K562 (cell line): ENCODE results near the gene GPRIN1. TPM values are rescaled to one million over a fixed set of nuclear protein-coding genes. Genes with fewer than 3 reads are reported as not detected.

Experiments
- ATF7 ChIP-seq: fragments of 450-650 bp; IDR thresholded peaks from 2 replicates; pipeline ENCODE4 v1.7.1; 2014; ENCODE audit warnings: mild to moderate bottlenecking, moderate library complexity
- BHLHE40 ChIP-seq: IDR thresholded peaks from 2 replicates; pipeline ENCODE4 v1.6.1; 2011; ENCODE audit warnings: low read length, improper control_type of control experiment
- CHD2 ChIP-seq: IDR thresholded peaks from 2 replicates; pipeline ENCODE4 v1.6.1; 2011; ENCODE audit warnings: low read depth, low read length
- ELF2 ChIP-seq: fragments of 250-450 bp; sonication (Bioruptor Pico); IDR thresholded peaks from 2 replicates; pipeline ENCODE4 v1.5.0; 2021; ENCODE audit warnings: mild to moderate bottlenecking
- ETS1 ChIP-seq: conservative IDR thresholded peaks from 2 replicates; pipeline ENCODE4 v1.6.1; 2011; ENCODE audit warnings: low read depth, mild to moderate bottlenecking, low read length; ENCODE audit not compliant: control insufficient read depth
- EZH2 ChIP-seq: IDR thresholded peaks from 2 replicates; pipeline ENCODE4 v1.6.1; 2012; ENCODE audit warnings: low read depth, mild to moderate bottlenecking, inconsistent platforms, low read length, borderline replicate concordance
- FOSL1 ChIP-seq: fragments of 200-800 bp; sonication (Bioruptor generic); conservative IDR thresholded peaks from 2 replicates; pipeline ENCODE4 v1.6.1; 2016; ENCODE audit warnings: missing genetic modification characterization, missing compliant biosample characterization
- GABPB2 ChIP-seq: fragments of 250-450 bp; sonication (Bioruptor Pico); conservative IDR thresholded peaks from 2 replicates; pipeline ENCODE4 v1.5.1; 2021; ENCODE audit warnings: mild to moderate bottlenecking
- HNRNPK ChIP-seq: fragments of 200-400 bp; formaldehyde crosslinking; IDR thresholded peaks from one replicate; pipeline ENCODE4 v1.6.1; 2018; ENCODE audit warnings: mild to moderate bottlenecking, low read depth, low read length; ENCODE audit not compliant: poor library complexity, severe bottlenecking
- MED1 ChIP-seq: sonication (generic); formaldehyde crosslinking; IDR thresholded peaks from 2 replicates; pipeline ENCODE4 v1.8.1; 2023; ENCODE audit warnings: missing genetic modification reagents, borderline replicate concordance
- MLLT1 ChIP-seq, 2 experiments: fragments of 450-650 bp; IDR thresholded peaks; 2 replicates each; pipeline ENCODE4 v1.6.1; 2016
- NR2C1 ChIP-seq, 2 experiments: fragments of 450-650 bp; IDR thresholded peaks; 2 replicates each; pipeline ENCODE4 v1.6.1; 2017; ENCODE audit warnings: mild to moderate bottlenecking in 2 of 2, antibody characterized with exemption in 1 of 2, inconsistent platforms in 1 of 2, missing compliant biosample characterization in 1 of 2, missing genetic modification characterization in 1 of 2
- PHF8 ChIP-seq: fragments of 200-600 bp; sonication (generic); IDR thresholded peaks from 2 replicates; pipeline ENCODE4 v1.6.1; 2012; ENCODE audit warnings: mixed run types, mild to moderate bottlenecking, inconsistent platforms, low read length, moderate library complexity, borderline replicate concordance
- POLR2H ChIP-seq: IDR thresholded peaks from 2 replicates; pipeline ENCODE4 v1.6.1; 2016; ENCODE audit warnings: missing genetic modification characterization, low read depth, mild to moderate bottlenecking, control low read depth, missing compliant biosample characterization, moderate library complexity
- RBBP5 ChIP-seq: fragments of 200-600 bp; sonication (generic); IDR thresholded peaks from 2 replicates; pipeline ENCODE4 v1.6.1; 2012; ENCODE audit warnings: borderline replicate concordance, mild to moderate bottlenecking, low read length, control low read depth, inconsistent platforms; ENCODE audit not compliant: insufficient read depth, poor library complexity, severe bottlenecking
- SIN3A ChIP-seq, 2 experiments: fragments of 150-350 bp in 1 of 2; IDR thresholded peaks; 2 replicates each; pipeline ENCODE4 v1.6.1; 2011 to 2016; ENCODE audit warnings: borderline replicate concordance in 2 of 2, low read depth in 2 of 2, low read length in 2 of 2, mild to moderate bottlenecking in 2 of 2, moderate library complexity in 2 of 2; ENCODE audit not compliant: control insufficient read depth in 1 of 2
- TGIF2 ChIP-seq: sonication (generic); formaldehyde crosslinking; IDR thresholded peaks from 2 replicates; pipeline ENCODE4 v1.8.1; 2022; ENCODE audit warnings: mild to moderate bottlenecking, missing genetic modification reagents, moderate library complexity
- VEZF1 ChIP-seq: fragments of 200-800 bp; sonication (Bioruptor generic); IDR thresholded peaks from 2 replicates; pipeline ENCODE4 v1.6.1; 2017; ENCODE audit warnings: missing genetic modification characterization, missing compliant biosample characterization
- XRCC3 ChIP-seq: fragments of 450-650 bp; IDR thresholded peaks from 2 replicates; pipeline ENCODE4 v1.6.1; 2017; ENCODE audit warnings: mild to moderate bottlenecking, moderate library complexity
- ZKSCAN1 ChIP-seq: fragments of 150-350 bp; IDR thresholded peaks from 2 replicates; pipeline ENCODE4 v1.6.1; 2016; ENCODE audit warnings: low read depth, low read length
- ZNF184 ChIP-seq: sonication (generic); formaldehyde crosslinking; IDR thresholded peaks from 2 replicates; pipeline ENCODE4 v1.5.0; 2020; ENCODE audit warnings: missing genetic modification reagents
- ZNF395 ChIP-seq: fragments of 200-800 bp; sonication (Bioruptor generic); IDR thresholded peaks from 2 replicates; pipeline ENCODE4 v1.6.1; 2017; ENCODE audit warnings: missing genetic modification characterization, missing compliant biosample characterization
- polyA plus RNA-seq, 8 experiments: library from polyadenylated mRNA; depleted of rRNA in 4 of 8; stranded (reverse) in 5 of 8; unstranded in 3 of 8; fragments of >200 nt; fragmentation: Nextera tagmentation in 2 of 8; fragmentation: Illumina TruSeq in 1 of 8; extraction: Ambion mirVana in 2 of 8; extraction: Trizol in 1 of 8; gene quantifications; 2 replicates each; pipeline versions ENCODE4 v1.2.1 to v1.2.3, GENCODE V29; 2011 to 2014; ENCODE audit warnings: inconsistent platforms in 1 of 8, missing spikeins in 1 of 8
- total RNA-seq, 7 experiments: library from RNA; depleted of rRNA in 6 of 7; stranded (reverse); fragments of >200 nt in 6 of 7; fragmentation: Illumina TruSeq in 2 of 7; extraction: Trizol in 2 of 7; gene quantifications; 2 replicates each; pipeline versions ENCODE4 v1.2.1 to v1.2.3, GENCODE V29; 2011 to 2021; ENCODE audit warnings: low replicate concordance in 1 of 7

Gene GPRIN1
- total and polyA plus RNA-seq, 9 of the 15 experiments (the other 6 are each of a cell fraction or from before 2014, with no cell fraction given): 0.15 to 11.6 (median 4.4) TPM

- no peak for TF ChIP-seq HNRNPK
- TF ChIP-seq VEZF1 (CRISPR knock-in tag): peak; percentile 61
- no peak for TF ChIP-seq MED1
- TF ChIP-seq ELF2 (CRISPR knock-in tag): no peak
- no peak for TF ChIP-seq TGIF2
- TF ChIP-seq ETS1: peak; percentile 48
- no peak for TF ChIP-seq RBBP5
- no peak for TF ChIP-seq GABPB2 (CRISPR knock-in tag)
- no peak for TF ChIP-seq CHD2
- TF ChIP-seq EZH2: no peak
- TF ChIP-seq ZKSCAN1: no peak
- TF ChIP-seq ZNF395 (CRISPR knock-in tag): no peak
- TF ChIP-seq FOSL1 (tag): no peak
- peak; percentile 67; the same call in 1 of the 2 replicates for TF ChIP-seq ATF7
- no peak for TF ChIP-seq XRCC3
- peak in 1 of 2 experiments; percentile 57; a peak in 1 of 4 replicates for TF ChIP-seq SIN3A (IDR thresholded peaks at IDR 0.05; ENCODE audit: borderline replicate concordance in 2 of 2, control insufficient read depth in 1 of 2, low read depth in 2 of 2, low read length in 2 of 2)
- no peak for TF ChIP-seq POLR2H (tag)
- TF ChIP-seq ZNF184 (CRISPR knock-in tag): no peak
- peak; percentile 92 for TF ChIP-seq PHF8
- TF ChIP-seq NR2C1 (IDR thresholded peaks at IDR 0.05): no peak
- 0 out of 2 replicates have a peak, but pooled peaks have one; percentile 32 for TF ChIP-seq NR2C1 (tag; IDR thresholded peaks at IDR 0.05)
- TF ChIP-seq BHLHE40: no peak; the same call in 1 of the 2 replicates
- no peak for TF ChIP-seq MLLT1 (IDR thresholded peaks at IDR 0.05)
These were observed 37.3 kb upstream of the GPRIN1 start, which contains the start of gene TSPAN17 (continued) for GRCh38 chr5:176647030-176647842.
